GM21825 (cell line): ENCODE data around the gene FBLN7.
"Not testable (repeated sequence)": the region's sequence is repeated elsewhere in the genome, so short reads cannot be mapped to it uniquely, and the experiment has no call there.

ENCODE experiments used
- ATAC-seq: cut with Tn5 transposase; IDR thresholded peaks from one replicate; pipeline ENCODE4 v1.9.1; 2021; ENCODE audit warnings: mild to moderate bottlenecking, moderate library complexity; ENCODE audit not compliant: unreplicated experiment

Gene FBLN7

GRCh38 chr2:112138159-112139032, at the start of gene FBLN7:
TSS of gene FBLN7 (plus strand) at chr2:112138385. CDS start at chr2:112138656, 271 bp downstream.
- no peak for ATAC-seq

GRCh38 chr2:112089375-112089774, 48.8 kb upstream of the FBLN7 start:
- ATAC-seq, result no peak

GRCh38 chr2:112092286-112093041, 45.7 kb upstream of the FBLN7 start:
- no peak for ATAC-seq

- no peak for ATAC-seq
These were observed 45.0 kb upstream of the FBLN7 start for GRCh38 chr2:112093216-112093615.

GRCh38 chr2:112095681-112096080, 42.5 kb upstream of the FBLN7 start:
- no peak for ATAC-seq

GRCh38 chr2:112096098-112096497, 42.1 kb upstream of the FBLN7 start:
- ATAC-seq, result no peak

- no peak for ATAC-seq
These were observed 29.9 kb upstream of the FBLN7 start for GRCh38 chr2:112108178-112108832.

- ATAC-seq, result no peak
These were observed 28.9 kb upstream of the FBLN7 start for GRCh38 chr2:112109278-112109677.

- no peak for ATAC-seq
These were observed 27.2 kb upstream of the FBLN7 start for GRCh38 chr2:112110966-112111365.

GRCh38 chr2:112113354-112113753, 24.8 kb upstream of the FBLN7 start:
- ATAC-seq, result not testable (repeated sequence)

- no peak for ATAC-seq
These were observed 20.0 kb upstream of the FBLN7 start for GRCh38 chr2:112118148-112118547.

GRCh38 chr2:112121682-112122254, 16.4 kb upstream of the FBLN7 start:
- ATAC-seq, result no peak

- no peak for ATAC-seq
These were observed 9.1 kb upstream of the FBLN7 start for GRCh38 chr2:112129060-112129459.

- no peak for ATAC-seq
These were observed 4.8 kb upstream of the FBLN7 start for GRCh38 chr2:112133344-112133743.

GRCh38 chr2:112134120-112134519, 4.1 kb upstream of the FBLN7 start:
- ATAC-seq, result no peak

- ATAC-seq, result no peak
These were observed 2.1 kb upstream of the FBLN7 start for GRCh38 chr2:112136096-112136495.

- ATAC-seq, result no peak
These were observed 548 bp upstream of the FBLN7 start for GRCh38 chr2:112137516-112138158.

- ATAC-seq, result not testable (repeated sequence)
These were observed 939 bp downstream of the FBLN7 start for GRCh38 chr2:112139033-112139614.

- not testable (repeated sequence) for ATAC-seq
These were observed 1.5 kb downstream of the FBLN7 start for GRCh38 chr2:112139661-112140204.
